A673 (cell line): ENCODE results near the gene SNAP91.

Experiments used
- CTCF ChIP-seq: fragments of 300-800, 200-600 bp; sonication (generic); conservative IDR thresholded peaks from 2 replicates; pipeline ENCODE4 v1.5.1; 2017; ENCODE audit warnings: low read depth, mild to moderate bottlenecking, antibody characterized with exemption, low read length, moderate library complexity, mixed read lengths
- EZH2 ChIP-seq: fragments of 200-600 bp; sonication (generic); IDR thresholded peaks from 2 replicates; pipeline ENCODE4 v1.6.1; 2017; ENCODE audit warnings: borderline replicate concordance, low read depth, mild to moderate bottlenecking, mixed read lengths, antibody characterized with exemption, low read length; ENCODE audit not compliant: poor library complexity, severe bottlenecking

- TF ChIP-seq EZH2 (no peak), CTCF (no peak)
Observed at GRCh38 chr6:83601119-83601518, 107.8 kb downstream of the SNAP91 start.
